ENCODE measurements around the gene GPD2. TPM values are rescaled to one million over a fixed set of nuclear protein-coding genes. Genes with fewer than 3 reads are reported as not detected.

Gene GPD2
- polyA plus RNA-seq, 1 donor (not counting 4 experiments of a cell fraction or from before 2014, with no cell fraction given): 27.6 TPM

GRCh38 chr2:156447761-156448160, 11.6 kb downstream of the GPD2 start:
- peaks cover 30% of the 10 kb centered on the region for H3K79me2 ChIP-seq (ENCODE audit: control insufficient read depth, insufficient read depth, low read length)
- DNase-seq (ENCODE audit: low read depth, low spot score): no peak
- no peaks in the 10 kb centered on the region for H3K9me1 ChIP-seq (ENCODE audit: control insufficient read depth, extremely low read depth, insufficient read depth, low read length)
- no peak overlapping the region for H3K4me3 ChIP-seq (ENCODE audit: control insufficient read depth in 2 of 3, extremely low read depth in 1 of 3, insufficient read depth in 2 of 3, low read depth in 1 of 3, low read length in 3 of 3)
- dilution Hi-C loops (cut with MboI; ENCODE audit: extremely low pct_ligation_motif_present, low sequenced_read_pairs): no loop called here
- peaks cover 10% of the 10 kb centered on the region for H3K4me1 ChIP-seq (ENCODE audit: control insufficient read depth, extremely low read depth, insufficient read depth, low read length)
- no peaks in the 10 kb centered on the region for H3K9me3 ChIP-seq (ENCODE audit: control insufficient read depth, low read depth, low read length)
- H2AFZ ChIP-seq (ENCODE audit: control insufficient read depth, low read length): no peak overlapping the region
- no peaks in the 10 kb centered on the region for H3K27me3 ChIP-seq (ENCODE audit: control insufficient read depth, extremely low read depth, insufficient read depth, low read length)
- H3K36me3 ChIP-seq (ENCODE audit: control insufficient read depth in 2 of 2, extremely low read depth in 1 of 2, insufficient read depth in 2 of 2, low read length in 2 of 2): no peaks in the 10 kb centered on the region
- no peaks in the 10 kb centered on the region for H4K20me1 ChIP-seq (ENCODE audit: control insufficient read depth, extremely low read depth, insufficient read depth, low read length)
- H3K9ac ChIP-seq (ENCODE audit: control insufficient read depth, extremely low read depth, insufficient read depth, low read length): no peak overlapping the region
- no peak overlapping the region for H3K27ac ChIP-seq (ENCODE audit: control insufficient read depth, insufficient read depth, low read length)
- no peak for FAIRE-seq
- H3K4me2 ChIP-seq (ENCODE audit: control insufficient read depth, extremely low read depth, insufficient read depth, low read depth, low read length): no peak overlapping the region
- TF ChIP-seq, protein P1, sequence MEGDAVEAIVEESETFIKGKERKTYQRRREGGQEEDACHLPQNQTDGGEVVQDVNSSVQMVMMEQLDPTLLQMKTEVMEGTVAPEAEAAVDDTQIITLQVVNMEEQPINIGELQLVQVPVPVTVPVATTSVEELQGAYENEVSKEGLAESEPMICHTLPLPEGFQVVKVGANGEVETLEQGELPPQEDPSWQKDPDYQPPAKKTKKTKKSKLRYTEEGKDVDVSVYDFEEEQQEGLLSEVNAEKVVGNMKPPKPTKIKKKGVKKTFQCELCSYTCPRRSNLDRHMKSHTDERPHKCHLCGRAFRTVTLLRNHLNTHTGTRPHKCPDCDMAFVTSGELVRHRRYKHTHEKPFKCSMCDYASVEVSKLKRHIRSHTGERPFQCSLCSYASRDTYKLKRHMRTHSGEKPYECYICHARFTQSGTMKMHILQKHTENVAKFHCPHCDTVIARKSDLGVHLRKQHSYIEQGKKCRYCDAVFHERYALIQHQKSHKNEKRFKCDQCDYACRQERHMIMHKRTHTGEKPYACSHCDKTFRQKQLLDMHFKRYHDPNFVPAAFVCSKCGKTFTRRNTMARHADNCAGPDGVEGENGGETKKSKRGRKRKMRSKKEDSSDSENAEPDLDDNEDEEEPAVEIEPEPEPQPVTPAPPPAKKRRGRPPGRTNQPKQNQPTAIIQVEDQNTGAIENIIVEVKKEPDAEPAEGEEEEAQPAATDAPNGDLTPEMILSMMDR (optimal IDR thresholded peaks at IDR 0.05 in 1 of 3, IDR thresholded peaks at IDR 0.05 in 1 of 3, conservative IDR thresholded peaks at IDR 0.05 in 1 of 3; ENCODE audit: extremely low read depth in 1 of 3, insufficient read depth in 2 of 3, low read length in 3 of 3): no peak
- no peak for TF ChIP-seq EZH2 (IDR thresholded peaks at IDR 0.05; ENCODE audit: low read length)

DNA sequence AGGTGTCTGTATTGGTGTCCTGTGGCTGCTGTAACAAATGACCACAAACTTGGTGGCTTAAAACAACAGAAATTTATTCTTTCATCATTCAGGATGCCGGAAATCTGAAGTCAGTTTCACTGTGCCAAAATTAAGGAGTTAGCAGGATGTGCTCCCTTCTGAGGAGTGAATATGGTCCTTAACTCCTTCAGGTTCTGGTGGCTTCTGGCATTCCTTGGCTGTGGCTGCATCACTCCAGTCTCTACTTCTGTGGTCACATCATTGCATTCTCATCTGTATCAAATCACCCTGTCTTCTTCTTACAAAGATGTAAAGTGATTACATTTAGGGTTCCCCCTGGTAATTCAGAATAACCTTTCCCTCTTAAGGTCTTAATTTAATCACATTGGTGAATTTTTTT, 12.6 kb downstream of the GPD2 start:
- Histone ChIP-seq H3K79me2 (ENCODE audit: control insufficient read depth, insufficient read depth, low read length) (peaks cover 29% of the 10 kb centered on the region), H3K9ac (ENCODE audit: control insufficient read depth, extremely low read depth, insufficient read depth, low read length) (no peak overlapping the region), H3K36me3 (ENCODE audit: control insufficient read depth in 2 of 2, extremely low read depth in 1 of 2, insufficient read depth in 2 of 2, low read length in 2 of 2) (no peaks in the 10 kb centered on the region), H3K27me3 (ENCODE audit: control insufficient read depth, extremely low read depth, insufficient read depth, low read length) (no peaks in the 10 kb centered on the region), H3K4me1 (ENCODE audit: control insufficient read depth, extremely low read depth, insufficient read depth, low read length) (peaks cover 10% of the 10 kb centered on the region), H3K4me2 (ENCODE audit: control insufficient read depth, extremely low read depth, insufficient read depth, low read depth, low read length) (no peak overlapping the region), H3K9me1 (ENCODE audit: control insufficient read depth, extremely low read depth, insufficient read depth, low read length) (no peaks in the 10 kb centered on the region), H4K20me1 (ENCODE audit: control insufficient read depth, extremely low read depth, insufficient read depth, low read length) (no peaks in the 10 kb centered on the region), H3K9me3 (ENCODE audit: control insufficient read depth, low read depth, low read length) (no peaks in the 10 kb centered on the region), H3K27ac (ENCODE audit: control insufficient read depth, insufficient read depth, low read length) (no peak overlapping the region), H2AFZ (ENCODE audit: control insufficient read depth, low read length) (no peak overlapping the region), H3K4me3 (ENCODE audit: control insufficient read depth in 2 of 3, extremely low read depth in 1 of 3, insufficient read depth in 2 of 3, low read depth in 1 of 3, low read length in 3 of 3) (no peak overlapping the region)
- dilution Hi-C loops (cut with MboI; ENCODE audit: extremely low pct_ligation_motif_present, low sequenced_read_pairs): no loop called here
- DNase-seq (ENCODE audit: low read depth, low spot score) (no peak), FAIRE-seq (no peak)
- TF ChIP-seq, protein P1 (optimal IDR thresholded peaks at IDR 0.05 in 1 of 3, IDR thresholded peaks at IDR 0.05 in 1 of 3, conservative IDR thresholded peaks at IDR 0.05 in 1 of 3; ENCODE audit: extremely low read depth in 1 of 3, insufficient read depth in 2 of 3, low read length in 3 of 3): no peak
- no peak for TF ChIP-seq EZH2 (IDR thresholded peaks at IDR 0.05; ENCODE audit: low read length)

Data from keratinocyte (primary cell).